Measurements from ENCODE around the gene GZF1.
"Not testable (repeated sequence)": the region's sequence is repeated elsewhere in the genome, so short reads cannot be mapped to it uniquely, and the experiment has no call there.

The GZF1 gene

DNA sequence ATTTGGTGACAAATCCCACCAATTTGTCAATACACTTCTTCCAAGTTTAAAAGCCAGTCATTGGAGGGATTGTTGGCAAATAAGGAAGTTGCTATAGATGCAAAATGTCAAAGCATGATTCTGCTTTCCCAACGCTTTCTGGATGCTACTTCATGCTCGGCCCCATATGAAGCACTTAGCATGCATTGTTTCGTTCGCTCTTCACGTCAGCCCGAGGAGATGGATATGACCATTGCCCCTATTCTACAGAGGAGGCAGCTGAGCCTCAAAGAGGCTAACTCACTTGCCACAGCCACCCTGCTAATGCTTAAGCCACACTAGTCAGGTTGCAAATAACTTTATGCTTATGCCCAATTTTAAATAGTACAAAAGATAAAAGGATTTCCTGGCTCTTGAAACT is 14.2 kb upstream of the GZF1 start:
- H3K9me3 ChIP-seq (ENCODE audit: control insufficient read depth, low read length), result no peaks in the 10 kb centered on the region
- no peak overlapping the region for H3K4me2 ChIP-seq (ENCODE audit: low read length)
- peaks cover 8% of the 10 kb centered on the region for H3K4me1 ChIP-seq
- no peak overlapping the region for H2AFZ ChIP-seq
- H3K27me3 ChIP-seq (ENCODE audit: control insufficient read depth, insufficient read depth, low read length), result no peaks in the 10 kb centered on the region
- H3K79me2 ChIP-seq, result peaks cover 12% of the 10 kb centered on the region
- H3K9ac ChIP-seq, result no peak overlapping the region
- no peak overlapping the region for H3K27ac ChIP-seq
- no peak overlapping the region for H3K4me3 ChIP-seq (ENCODE audit: low read depth, low read length)
- no peak for TF ChIP-seq CTCF (IDR thresholded peaks at IDR 0.05)
- H3K36me3 ChIP-seq (ENCODE audit: control insufficient read depth, insufficient read depth, low read length), result no peaks in the 10 kb centered on the region

DNA sequence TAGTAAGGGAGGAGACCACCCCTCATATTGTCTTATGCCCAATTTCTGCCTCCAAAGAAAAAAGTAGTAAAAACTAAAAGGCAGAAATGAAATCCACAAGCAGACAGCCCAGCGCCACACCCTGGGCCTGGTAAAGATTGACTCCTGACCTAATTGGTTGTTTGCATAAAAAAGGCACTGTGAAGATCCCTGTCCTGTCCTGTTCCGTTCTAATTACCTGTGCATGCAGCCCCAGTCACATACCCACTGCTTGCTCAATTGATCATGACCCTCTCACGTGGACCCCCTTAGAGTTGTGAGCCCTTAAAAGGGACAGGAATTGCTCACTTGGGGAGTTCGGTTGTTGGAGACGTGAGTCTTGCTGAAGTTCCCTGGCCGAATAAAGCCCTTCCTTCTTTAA is 13.5 kb upstream of the GZF1 start:
- not testable (repeated sequence) for H3K4me3 ChIP-seq (ENCODE audit: low read depth, low read length); H3K9ac ChIP-seq; H3K4me1 ChIP-seq; H3K4me2 ChIP-seq (ENCODE audit: low read length); H3K36me3 ChIP-seq (ENCODE audit: control insufficient read depth, insufficient read depth, low read length); H3K27me3 ChIP-seq (ENCODE audit: control insufficient read depth, insufficient read depth, low read length); H3K9me3 ChIP-seq (ENCODE audit: control insufficient read depth, low read length); H2AFZ ChIP-seq
- H3K79me2 ChIP-seq, result peaks cover 12% of the 10 kb centered on the region
- H3K27ac ChIP-seq, result peak overlapping the region; percentile 97

DNA sequence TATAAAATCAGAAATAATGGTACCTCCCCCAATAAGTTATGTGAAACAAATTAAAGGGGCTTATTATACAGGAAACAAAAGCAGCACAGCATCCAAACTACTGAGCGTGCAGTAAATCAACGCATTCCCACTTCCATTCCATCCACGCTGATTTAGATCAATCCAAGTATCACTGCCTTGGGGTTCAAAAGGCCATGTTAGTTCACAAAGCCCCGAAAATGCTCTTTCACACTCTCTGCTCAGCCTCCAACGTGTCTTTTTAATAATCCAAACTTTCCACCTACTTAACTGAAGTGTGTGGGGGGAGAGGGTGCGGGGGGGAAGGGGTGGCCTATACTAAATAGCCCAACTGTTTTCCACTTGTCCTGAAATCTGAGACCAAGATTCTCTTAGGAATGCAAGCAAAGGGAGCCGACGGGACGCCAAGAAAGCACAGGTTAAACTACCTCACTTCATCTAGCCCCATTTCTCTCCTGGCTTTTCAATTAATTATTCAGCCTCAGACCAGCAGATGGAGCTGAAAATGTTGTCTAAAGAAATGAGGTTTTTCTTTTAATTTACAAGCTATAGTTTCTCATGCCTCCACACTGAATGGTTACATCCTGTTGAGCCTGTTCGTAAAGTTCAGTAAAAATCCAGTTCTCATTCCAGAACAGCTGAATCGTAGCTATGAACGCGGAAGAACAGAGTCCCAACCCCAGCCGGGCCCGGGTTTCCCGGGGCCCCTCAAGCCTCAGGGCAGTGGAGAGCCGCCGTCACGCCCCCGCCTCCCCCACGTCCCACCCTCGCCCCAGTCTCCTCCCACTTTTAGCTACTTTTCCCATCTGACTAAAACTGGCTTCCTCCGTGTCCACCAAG is 12.4 kb upstream of the GZF1 start:
- Histone ChIP-seq H2AFZ (peak overlapping the region; percentile 91), H3K4me3 (ENCODE audit: low read depth, low read length) (peak overlapping the region; percentile 89), H3K4me2 (ENCODE audit: low read length) (peak overlapping the region; percentile 100), H3K36me3 (ENCODE audit: control insufficient read depth, insufficient read depth, low read length) (no peaks in the 10 kb centered on the region), H3K79me2 (peaks cover 12% of the 10 kb centered on the region), H3K4me1 (peaks cover 8% of the 10 kb centered on the region), H3K27me3 (ENCODE audit: control insufficient read depth, insufficient read depth, low read length) (no peaks in the 10 kb centered on the region), H3K9ac (peak overlapping the region; percentile 75), H3K27ac (peak overlapping the region; percentile 97), H3K9me3 (ENCODE audit: control insufficient read depth, low read length) (no peaks in the 10 kb centered on the region)
- peak; percentile 34 for TF ChIP-seq CTCF (IDR thresholded peaks at IDR 0.05)

DNA sequence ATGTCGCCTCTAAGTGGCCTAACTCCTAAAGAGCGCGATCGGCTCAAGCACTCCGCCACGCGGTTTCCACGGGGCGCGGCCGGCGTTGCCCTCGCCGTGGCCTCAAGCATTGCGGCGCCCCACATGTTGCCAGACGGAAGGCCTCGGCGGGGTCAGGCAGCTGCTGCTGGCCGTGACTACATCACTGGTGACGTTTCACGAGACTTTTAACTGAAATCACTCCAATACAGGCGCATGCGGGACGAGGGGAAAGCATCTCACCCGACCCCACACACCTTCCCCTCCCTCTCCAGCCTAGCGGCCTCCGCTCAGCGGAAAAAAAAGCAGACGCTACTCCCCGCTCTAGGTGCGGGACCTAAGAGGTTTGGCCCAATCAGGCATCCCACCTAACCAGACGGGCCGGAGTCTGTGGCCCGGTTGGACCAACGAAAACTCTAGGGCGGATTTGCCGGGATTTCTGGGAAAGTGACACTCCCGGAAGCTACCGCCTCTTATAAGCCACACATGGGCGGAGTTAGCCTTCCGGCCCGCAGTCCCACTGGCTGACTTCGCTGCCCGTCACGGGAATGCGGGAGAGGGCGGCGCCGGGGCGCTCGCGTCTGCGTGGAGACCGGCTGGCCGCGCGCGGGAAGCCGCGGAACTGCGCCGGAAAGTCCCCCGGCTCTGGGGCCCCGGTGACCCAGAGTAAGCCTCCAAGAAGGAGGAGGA is 11.6 kb upstream of the GZF1 start, which contains the start of gene NXT1:
Gene NXT1, plus strand, starts transcription at position 596 of the 708 bp plus-strand sequence. CDS start 3,251 bp downstream, outside the sequence.
- H3K27me3 ChIP-seq (ENCODE audit: control insufficient read depth, insufficient read depth, low read length), result no peaks in the 10 kb centered on the region
- H3K27ac ChIP-seq, result peak within 1 kb of the TSS; percentile 97
- H3K4me3 ChIP-seq (ENCODE audit: low read depth, low read length), result peak within 1 kb of the TSS; percentile 89
- peaks cover 8% of the 10 kb centered on the region for H3K4me1 ChIP-seq
- H3K36me3 ChIP-seq (ENCODE audit: control insufficient read depth, insufficient read depth, low read length), result no peaks in the 10 kb centered on the region
- TF ChIP-seq CTCF (IDR thresholded peaks at IDR 0.05), result peak; percentile 5
- H3K9ac ChIP-seq, result peak within 1 kb of the TSS; percentile 75
- H2AFZ ChIP-seq, result peak within 1 kb of the TSS; percentile 91
- peaks cover 12% of the 10 kb centered on the region for H3K79me2 ChIP-seq
- H3K9me3 ChIP-seq (ENCODE audit: control insufficient read depth, low read length), result no peaks in the 10 kb centered on the region
- peak within 1 kb of the TSS; percentile 100 for H3K4me2 ChIP-seq (ENCODE audit: low read length)

All from parathyroid adenoma (tissue), 2 donors.